Endothelial cell of umbilical vein (primary cell): ENCODE results near the gene C16orf78. TPM values are rescaled to one million over a fixed set of nuclear protein-coding genes. Genes with fewer than 3 reads are reported as not detected.

Experiments used
- BruUV-seq: library from RNA; stranded (reverse); fragments of 400-500 nt; replicated peaks from 2 replicates; lab custom pipeline; 2021; lab: Mats Ljungman, UMichigan
- CTCF ChIA-PET: fragments of 300-600, 350-600 bp; sonication (Branson Sonifier 250); formaldehyde crosslinking; loops from one replicate; lab custom pipeline; 2021; ENCODE audit warnings: antibody characterized with exemption, inconsistent platforms; lab: Charles Lee
- POLR2A ChIA-PET: fragments of 300-600, 350-600 bp; sonication (Branson Sonifier 250); formaldehyde crosslinking; loops from one replicate; lab custom pipeline; 2021; ENCODE audit warnings: antibody characterized with exemption, inconsistent platforms; lab: Charles Lee
- DNase-seq: peaks from one replicate; pipeline ENCODE4 v3.0.0-alpha.2; 2011; ENCODE audit warnings: low read depth, low spot score
- FAIRE-seq: peaks from 2 replicates; lab custom pipeline; 2011; peaks lifted over from hg19 to GRCh38; lab: Jason Lieb, UNC
- H2AFZ ChIP-seq: 2 replicates; pipeline ENCODE4 v1.6.0; 2012; ENCODE audit warnings: low read depth, low read length, control low read depth, inconsistent platforms
- H3K27ac ChIP-seq: 2 replicates; pipeline ENCODE4 v1.5.1; 2011; ENCODE audit warnings: low read depth, mild to moderate bottlenecking, control low read depth, low read length, moderate library complexity; ENCODE audit not compliant: insufficient read depth
- H3K27me3 ChIP-seq, 2 experiments: 2 replicates each; pipeline versions ENCODE4 v1.6.0 to v1.6.1; 2011; ENCODE audit warnings: low read length in 2 of 2, mixed read lengths in 1 of 2; ENCODE audit not compliant: control insufficient read depth in 2 of 2, insufficient read depth in 2 of 2
- H3K36me3 ChIP-seq, 2 experiments: 2 replicates in 1 of 2; 3 replicates in 1 of 2; pipeline ENCODE4 v1.5.1; 2011; ENCODE audit warnings: low read length in 2 of 2, mild to moderate bottlenecking in 1 of 2, moderate library complexity in 1 of 2; ENCODE audit not compliant: control insufficient read depth in 2 of 2, insufficient read depth in 2 of 2; ENCODE audit errors: extremely low read depth in 1 of 2
- H3K4me1 ChIP-seq: 3 replicates; pipeline ENCODE4 v1.5.1; 2011; ENCODE audit warnings: mild to moderate bottlenecking, low read length; ENCODE audit not compliant: control insufficient read depth, insufficient read depth; ENCODE audit errors: extremely low read depth
- H3K4me2 ChIP-seq: 2 replicates; pipeline ENCODE4 v1.6.1; 2011; ENCODE audit warnings: low read length, control low read depth, mixed read lengths; ENCODE audit not compliant: insufficient read depth
- H3K4me3 ChIP-seq, 3 experiments: fragments of 200-600 bp in 1 of 3; sonication (generic), shearing (Covaris generic) in 1 of 3; replicated peaks in 1 of 3; 2 replicates each; pipeline ENCODE4 v1.5.1; 2011 to 2016; ENCODE audit warnings: control low read depth in 3 of 3, low read length in 3 of 3, mild to moderate bottlenecking in 2 of 3, inconsistent platforms in 1 of 3, low read depth in 1 of 3, moderate library complexity in 1 of 3; ENCODE audit not compliant: insufficient read depth in 1 of 3
- H3K79me2 ChIP-seq: 2 replicates; pipeline ENCODE4 v1.6.0; 2012; ENCODE audit warnings: low read length, inconsistent platforms; ENCODE audit not compliant: control insufficient read depth, insufficient read depth
- H3K9ac ChIP-seq: replicated peaks from 2 replicates; pipeline ENCODE3; 2011; ENCODE audit warnings: low read length, control low read depth; ENCODE audit not compliant: insufficient read depth; ENCODE audit errors: extremely low read depth
- H3K9me1 ChIP-seq: replicated peaks from 3 replicates; pipeline ENCODE4 v1.6.0; 2011; ENCODE audit warnings: mild to moderate bottlenecking, low read length; ENCODE audit not compliant: control insufficient read depth, insufficient read depth; ENCODE audit errors: extremely low read depth
- H3K9me3 ChIP-seq: replicated peaks from 2 replicates; pipeline ENCODE4 v1.5.1; 2012; ENCODE audit warnings: low read length, inconsistent platforms; ENCODE audit not compliant: control insufficient read depth, insufficient read depth
- H4K20me1 ChIP-seq: replicated peaks from 2 replicates; pipeline ENCODE3; 2011; ENCODE audit warnings: mild to moderate bottlenecking, low read length; ENCODE audit not compliant: control insufficient read depth, insufficient read depth; ENCODE audit errors: extremely low read depth
- EZH2 ChIP-seq: IDR thresholded peaks from 2 replicates; pipeline ENCODE4 v1.6.1; 2012; ENCODE audit warnings: borderline replicate concordance, low read depth, mild to moderate bottlenecking, moderate library complexity, low read length, inconsistent platforms; ENCODE audit not compliant: severe bottlenecking
- GATA2 ChIP-seq: IDR thresholded peaks from 2 replicates; pipeline ENCODE4 v1.7.0; 2011; ENCODE audit warnings: low read depth, mild to moderate bottlenecking, moderate library complexity, mixed read lengths, low read length; ENCODE audit not compliant: insufficient read length, insufficient read depth
- JUN ChIP-seq: IDR thresholded peaks from 2 replicates; pipeline ENCODE4 v1.6.1; 2011; ENCODE audit warnings: borderline replicate concordance, low read depth; ENCODE audit not compliant: insufficient read length, insufficient read depth
- MYC ChIP-seq: IDR thresholded peaks from one replicate; pipeline ENCODE4 v1.6.1; 2011; ENCODE audit warnings: mild to moderate bottlenecking, low read depth, low read length
- POLR2A ChIP-seq: IDR thresholded peaks from 2 replicates; pipeline ENCODE4 v1.6.1; 2012; ENCODE audit warnings: low read depth, mild to moderate bottlenecking, control low read depth, low read length
- POLR2AphosphoS5 ChIP-seq: IDR thresholded peaks from 2 replicates; pipeline ENCODE4 v1.6.1; 2012; ENCODE audit warnings: low read depth, mild to moderate bottlenecking, control low read depth, low read length, moderate library complexity; ENCODE audit not compliant: insufficient read depth
- dilution Hi-C: fragments of 300-500 bp; cut with MboI; formaldehyde crosslinking; loops from one replicate; pipeline ENCODE4 v1.15.0; 2019; ENCODE audit warnings: low sequenced_read_pairs; ENCODE audit not compliant: extremely low pct_ligation_motif_present
- intact Hi-C: fragments of 100-400 bp; cut with micrococcal nuclease; formaldehyde crosslinking; loops from one replicate; pipeline ENCODE4 v1.10.0; 2022
- polyA plus RNA-seq, 4 experiments: library from polyadenylated mRNA; depleted of rRNA in 3 of 4; stranded (reverse) in 3 of 4; unstranded in 1 of 4; fragments of >200 nt; gene quantifications; 2 replicates each; pipeline versions ENCODE4 v1.2.1 to v1.2.3, GENCODE V29; 2011 to 2012; ENCODE audit warnings: missing spikeins in 1 of 4
- total RNA-seq: library from RNA; stranded (reverse); gene quantifications from 2 replicates; pipeline ENCODE4 v1.2.3, GENCODE V29; 2021
- TF ChIP-seq, protein P1 (sequence below), 2 donors: IDR thresholded peaks; 1 replicate in 1 of 2; 2 replicates in 1 of 2; pipeline ENCODE4 v1.5.1; 2011; ENCODE audit warnings: low read length in 2 of 2, mild to moderate bottlenecking in 2 of 2, moderate library complexity in 2 of 2, control low read depth in 1 of 2, inconsistent platforms in 1 of 2, low read depth in 1 of 2; ENCODE audit not compliant: insufficient read depth in 1 of 2; ENCODE audit errors: extremely low read depth in 1 of 2
- TF ChIP-seq, protein P2 (sequence below): IDR thresholded peaks from 2 replicates; pipeline ENCODE4 v1.6.1; 2011; ENCODE audit not compliant: insufficient read depth, insufficient read length

C16orf78 gene
- total and polyA plus RNA-seq, 2 donors (not counting 3 experiments of a cell fraction or from before 2014, with no cell fraction given): not detected

DNA sequence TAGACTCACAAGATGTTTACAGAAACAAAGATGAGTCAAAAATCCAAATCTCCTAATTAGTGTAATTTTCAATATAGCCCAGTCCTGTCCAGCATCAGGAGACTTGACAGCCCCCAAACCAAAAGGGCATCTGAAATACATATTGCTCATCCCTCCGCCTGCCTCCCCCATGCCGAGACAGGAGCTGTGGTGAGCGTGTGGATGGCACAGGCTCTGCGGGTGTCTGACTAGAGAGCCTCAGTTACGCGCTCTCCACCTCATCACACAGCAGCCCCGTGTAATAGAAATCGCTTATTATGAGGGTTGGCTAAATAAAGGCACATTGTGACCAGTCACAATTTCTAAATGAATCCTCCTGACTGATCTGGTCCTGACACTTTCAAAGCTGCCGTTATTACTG is 48.9 kb upstream of the C16orf78 start:
- Histone ChIP-seq H3K4me3 (no peak overlapping the region), H2AFZ (no peak overlapping the region), H3K27me3 (no peaks in the 10 kb centered on the region), H3K4me1 (no peaks in the 10 kb centered on the region), H3K79me2 (no peaks in the 10 kb centered on the region), H3K9me3 (no peaks in the 10 kb centered on the region), H3K4me2 (no peak overlapping the region), H3K9me1 (no peaks in the 10 kb centered on the region), H3K27ac (no peak overlapping the region), H3K9ac (no peak overlapping the region), H4K20me1 (no peaks in the 10 kb centered on the region), H3K36me3 (no peaks in the 10 kb centered on the region)
- DNase-seq (no peak), FAIRE-seq (no peak)
- dilution Hi-C loops (no loop called here), intact Hi-C loops (no loop called here)
- no TSS peak for BruUV-seq
- no peak for TF ChIP-seq POLR2AphosphoS5
- no peak for TF ChIP-seq POLR2A
- no peak for TF ChIP-seq GATA2
- TF ChIP-seq MYC: no peak
- no peak for TF ChIP-seq EZH2
- TF ChIP-seq, protein P1, sequence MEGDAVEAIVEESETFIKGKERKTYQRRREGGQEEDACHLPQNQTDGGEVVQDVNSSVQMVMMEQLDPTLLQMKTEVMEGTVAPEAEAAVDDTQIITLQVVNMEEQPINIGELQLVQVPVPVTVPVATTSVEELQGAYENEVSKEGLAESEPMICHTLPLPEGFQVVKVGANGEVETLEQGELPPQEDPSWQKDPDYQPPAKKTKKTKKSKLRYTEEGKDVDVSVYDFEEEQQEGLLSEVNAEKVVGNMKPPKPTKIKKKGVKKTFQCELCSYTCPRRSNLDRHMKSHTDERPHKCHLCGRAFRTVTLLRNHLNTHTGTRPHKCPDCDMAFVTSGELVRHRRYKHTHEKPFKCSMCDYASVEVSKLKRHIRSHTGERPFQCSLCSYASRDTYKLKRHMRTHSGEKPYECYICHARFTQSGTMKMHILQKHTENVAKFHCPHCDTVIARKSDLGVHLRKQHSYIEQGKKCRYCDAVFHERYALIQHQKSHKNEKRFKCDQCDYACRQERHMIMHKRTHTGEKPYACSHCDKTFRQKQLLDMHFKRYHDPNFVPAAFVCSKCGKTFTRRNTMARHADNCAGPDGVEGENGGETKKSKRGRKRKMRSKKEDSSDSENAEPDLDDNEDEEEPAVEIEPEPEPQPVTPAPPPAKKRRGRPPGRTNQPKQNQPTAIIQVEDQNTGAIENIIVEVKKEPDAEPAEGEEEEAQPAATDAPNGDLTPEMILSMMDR (IDR thresholded peaks at IDR 0.05; ENCODE audit: extremely low read depth in 1 of 2, insufficient read depth in 1 of 2, low read depth in 1 of 2, low read length in 2 of 2): no peak
- TF ChIP-seq, protein P2, sequence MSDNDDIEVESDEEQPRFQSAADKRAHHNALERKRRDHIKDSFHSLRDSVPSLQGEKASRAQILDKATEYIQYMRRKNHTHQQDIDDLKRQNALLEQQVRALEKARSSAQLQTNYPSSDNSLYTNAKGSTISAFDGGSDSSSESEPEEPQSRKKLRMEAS: no peak
- TF ChIP-seq JUN: no peak
- POLR2A ChIA-PET: no interaction called here
- CTCF ChIA-PET: no interaction called here
